ENCODE results near the gene CISD2. TPM values are rescaled to one million over a fixed set of nuclear protein-coding genes. Genes with fewer than 3 reads are reported as not detected.

The CISD2 gene
- total and polyA plus RNA-seq, 2 of the 4 experiments (the other 2 are of a cell fraction): 7.0 to 14.4 TPM

DNA sequence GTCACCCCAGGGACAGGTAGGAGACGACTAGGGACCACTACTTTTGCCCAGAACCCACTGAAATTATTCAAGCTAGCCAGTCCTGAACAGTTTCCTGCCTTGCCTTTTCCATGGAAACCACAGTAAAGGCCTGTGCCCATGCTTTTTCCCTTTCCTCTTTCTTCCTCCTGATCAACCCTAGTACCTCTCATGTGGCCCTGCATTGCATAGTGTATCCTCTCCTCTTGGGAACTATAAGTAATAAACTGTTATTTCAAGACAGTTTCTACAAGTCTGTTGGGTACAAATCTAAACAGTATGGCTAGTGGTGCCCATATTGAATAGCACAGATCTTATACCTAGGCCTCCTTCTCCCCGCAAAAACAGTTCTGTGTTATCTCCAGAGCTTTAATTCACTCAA is 14.5 kb downstream of the CISD2 start:
- no peak overlapping the region for H3K4me3 ChIP-seq (ENCODE audit: insufficient read depth, low read depth, low read length)
- no peak overlapping the region for H2AK5ac ChIP-seq (ENCODE audit: low read depth, low read length)
- H4K8ac ChIP-seq (ENCODE audit: low read depth in 2 of 2, low read length in 2 of 2): no peak overlapping the region
- H4K5ac ChIP-seq (ENCODE audit: low read depth, low read length): no peak overlapping the region
- peaks cover 2% of the 10 kb centered on the region; the same call in 1 of the 2 replicates for H3K36me3 ChIP-seq (ENCODE audit: control insufficient read depth, insufficient read depth, low read length)
- ATAC-seq (ENCODE audit: low read depth): no peak
- no peaks in the 10 kb centered on the region for H3K27me3 ChIP-seq (ENCODE audit: control insufficient read depth, insufficient read depth, low read length)
- H3K56ac ChIP-seq (ENCODE audit: extremely low read depth, insufficient read depth, low read length): no peak overlapping the region
- H3K9me3 ChIP-seq (ENCODE audit: control insufficient read depth, insufficient read depth, low read length): no peaks in the 10 kb centered on the region
- CTCF ChIA-PET: interaction anchor here (1.2 kb wide), 1 partner anchor 9 kb away, joined by 3 read pairs; no protein-coding TSS in a partner anchor
- H2BK15ac ChIP-seq (ENCODE audit: low read depth, low read length): no peak overlapping the region
- intact Hi-C loops (cut with micrococcal nuclease): no loop called here
- H4K91ac ChIP-seq (ENCODE audit: insufficient read depth, low read depth, low read length): no peak overlapping the region
- dilution Hi-C loops (cut with HindIII; ENCODE audit: low sequenced_read_pairs, unreplicated experiment): no loop called here
- H3K4me1 ChIP-seq (ENCODE audit: control insufficient read depth, insufficient read depth, low read length): no peaks in the 10 kb centered on the region
- H3K4ac ChIP-seq (ENCODE audit: low read depth, low read length): no peak overlapping the region
- H3K79me1 ChIP-seq (ENCODE audit: low read depth in 1 of 2, low read length in 2 of 2): peaks cover 0 to 11% of the 10 kb centered on the region in 2 experiments
- TF ChIP-seq MAZ (IDR thresholded peaks at IDR 0.05; ENCODE audit: borderline replicate concordance, low read depth, low read length) (no peak), SMC3 (IDR thresholded peaks at IDR 0.05; ENCODE audit: low read depth, low read length) (no peak), RAD21 (IDR thresholded peaks at IDR 0.05; ENCODE audit: low read length) (no peak), MAFK (IDR thresholded peaks at IDR 0.05; ENCODE audit: low read depth, low read length) (no peak), NFE2L2 (IDR thresholded peaks at IDR 0.05; ENCODE audit: low read depth, low read length) (no peak), MXI1 (IDR thresholded peaks at IDR 0.05; ENCODE audit: borderline replicate concordance, low read depth, low read length) (no peak), CEBPB (IDR thresholded peaks at IDR 0.05; ENCODE audit: low read depth, low read length) (no peak), CHD1 (IDR thresholded peaks at IDR 0.05; ENCODE audit: low read depth, low read length) (no peak), POLR2A (IDR thresholded peaks at IDR 0.05; ENCODE audit: low read depth, low read length) (no peak), FOS (IDR thresholded peaks at IDR 0.05; ENCODE audit: low read depth, low read length) (no peak), RFX5 (IDR thresholded peaks at IDR 0.05; ENCODE audit: low read depth, low read length) (no peak)
- TF ChIP-seq, protein P1, sequence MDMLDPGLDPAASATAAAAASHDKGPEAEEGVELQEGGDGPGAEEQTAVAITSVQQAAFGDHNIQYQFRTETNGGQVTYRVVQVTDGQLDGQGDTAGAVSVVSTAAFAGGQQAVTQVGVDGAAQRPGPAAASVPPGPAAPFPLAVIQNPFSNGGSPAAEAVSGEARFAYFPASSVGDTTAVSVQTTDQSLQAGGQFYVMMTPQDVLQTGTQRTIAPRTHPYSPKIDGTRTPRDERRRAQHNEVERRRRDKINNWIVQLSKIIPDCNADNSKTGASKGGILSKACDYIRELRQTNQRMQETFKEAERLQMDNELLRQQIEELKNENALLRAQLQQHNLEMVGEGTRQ (IDR thresholded peaks at IDR 0.05; ENCODE audit: low read depth, low read length): no peak
- no peak overlapping the region for H3K14ac ChIP-seq (replicated peaks; ENCODE audit: low read depth, low read length)
- H3K4me2 ChIP-seq (ENCODE audit: low read depth, low read length): no peak overlapping the region
- no peak overlapping the region for H2BK5ac ChIP-seq (ENCODE audit: low read depth, low read length, poor library complexity, severe bottlenecking)
- no peak overlapping the region for H2AFZ ChIP-seq (replicated peaks; ENCODE audit: low read length, poor library complexity)
- no CpG with 5 or more reads among the region's 2 CpGs for WGBS, 2 experiments (ENCODE audit: extremely low coverage in 2 of 2, insufficient read length in 1 of 2)
- POLR2A ChIA-PET (ENCODE audit: unreplicated experiment): no interaction called here
- no peak overlapping the region for H3K27ac ChIP-seq (ENCODE audit: insufficient read depth, low read length)
- no peak overlapping the region for H3K23ac ChIP-seq (ENCODE audit: low read depth, low read length)
- no peak for DNase-seq
- no peaks in the 10 kb centered on the region for H3K9me1 ChIP-seq (ENCODE audit: insufficient read depth, low read length)
- in situ Hi-C loops (cut with MboI; ENCODE audit: low sequenced_read_pairs): no loop called here
- no peak overlapping the region for H2AK9ac ChIP-seq (replicated peaks; ENCODE audit: low read depth, low read length, poor library complexity)
- BruUV-seq (replicated peaks): no TSS peak
- H3K9ac ChIP-seq (ENCODE audit: low read depth, low read length): no peak overlapping the region
- H2BK120ac ChIP-seq (ENCODE audit: low read depth, low read length): no peak overlapping the region
- H2BK20ac ChIP-seq (ENCODE audit: low read depth, low read length): no peak overlapping the region
- no peaks in the 10 kb centered on the region for H4K20me1 ChIP-seq (ENCODE audit: insufficient read depth, low read length)
- H3K18ac ChIP-seq (ENCODE audit: low read depth, low read length): no peak overlapping the region
